ENCODE data around the gene CA10.

Gene CA10

DNA sequence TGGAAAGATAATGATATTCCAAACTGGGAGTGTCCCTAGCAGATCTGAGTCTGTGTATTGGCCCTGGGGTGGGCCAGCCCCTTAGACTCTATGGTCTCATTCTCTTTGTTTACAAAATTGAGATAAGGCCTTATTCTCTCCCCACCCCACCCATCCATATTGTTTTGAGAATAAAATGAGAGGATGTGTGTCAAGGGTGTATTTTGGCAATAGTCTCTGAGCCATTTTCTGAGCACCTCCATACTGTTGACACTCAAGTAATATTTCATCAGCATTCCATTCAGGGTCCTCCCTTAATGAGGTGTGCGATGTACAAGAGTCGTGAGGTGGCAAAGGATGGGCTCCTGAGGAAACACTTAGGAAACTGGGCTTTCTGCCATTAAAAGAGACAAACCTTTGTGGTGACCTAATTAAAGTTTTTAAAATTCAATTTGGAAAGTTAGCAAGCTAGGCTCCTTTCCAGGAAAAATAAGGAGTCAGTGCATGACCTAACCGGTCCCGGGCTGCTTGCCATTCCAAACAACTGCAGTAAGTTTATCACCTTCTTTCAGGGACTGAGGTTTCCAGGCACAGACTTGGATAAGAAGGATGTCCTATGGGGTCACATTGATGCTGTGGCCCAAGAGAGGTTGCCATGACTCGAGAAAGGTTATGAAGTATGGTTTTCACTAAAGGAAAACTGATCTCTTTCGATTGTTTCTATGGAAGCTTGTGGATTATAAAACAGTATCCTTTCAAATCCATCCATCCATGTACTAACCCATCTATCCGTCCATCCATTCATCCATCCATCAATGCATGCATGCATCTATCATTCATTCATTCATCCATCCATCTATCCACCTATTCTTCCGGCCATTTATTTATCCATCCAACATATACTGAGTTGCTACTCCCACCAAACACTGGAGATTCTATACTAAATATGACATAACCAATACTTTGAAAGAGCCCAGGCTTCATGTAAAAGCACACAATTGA, 454.9 kb downstream of the CA10 start:
- Histone ChIP-seq H3K4me1 (ENCODE audit: control insufficient read depth, insufficient read depth, low read length) (no peaks in the 10 kb centered on the region), H3K9ac (ENCODE audit: low read depth, low read length) (no peak overlapping the region), H3K9me3 (ENCODE audit: control insufficient read depth, insufficient read depth, low read length) (no peaks in the 10 kb centered on the region), H3K27me3 (ENCODE audit: control insufficient read depth, insufficient read depth, low read length) (no peaks in the 10 kb centered on the region), H3K4me3 (ENCODE audit: low read depth, low read length) (no peak overlapping the region), H3K36me3 (ENCODE audit: control insufficient read depth, insufficient read depth, low read length) (no peaks in the 10 kb centered on the region)

DNA sequence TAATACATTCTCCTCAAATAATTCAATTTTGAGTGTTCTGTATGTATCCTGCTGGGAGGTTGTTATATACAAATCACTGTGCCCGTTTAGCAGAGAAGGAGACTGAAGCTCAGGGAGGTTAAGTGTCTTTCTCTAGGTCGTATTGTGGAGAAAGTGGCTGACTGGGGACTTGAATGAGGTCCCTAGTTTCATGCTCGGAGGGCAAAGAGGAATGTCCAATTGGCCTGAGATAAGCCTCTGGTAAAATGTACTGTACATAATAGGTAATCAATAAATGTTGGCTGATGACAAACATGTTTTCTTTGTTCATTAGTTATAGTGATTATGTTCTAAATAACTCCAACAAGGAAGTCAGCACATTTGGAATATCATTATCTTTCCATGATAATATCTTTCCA, 455.6 kb downstream of the CA10 start:
- H3K36me3 ChIP-seq (ENCODE audit: control insufficient read depth, insufficient read depth, low read length): no peaks in the 10 kb centered on the region

DNA sequence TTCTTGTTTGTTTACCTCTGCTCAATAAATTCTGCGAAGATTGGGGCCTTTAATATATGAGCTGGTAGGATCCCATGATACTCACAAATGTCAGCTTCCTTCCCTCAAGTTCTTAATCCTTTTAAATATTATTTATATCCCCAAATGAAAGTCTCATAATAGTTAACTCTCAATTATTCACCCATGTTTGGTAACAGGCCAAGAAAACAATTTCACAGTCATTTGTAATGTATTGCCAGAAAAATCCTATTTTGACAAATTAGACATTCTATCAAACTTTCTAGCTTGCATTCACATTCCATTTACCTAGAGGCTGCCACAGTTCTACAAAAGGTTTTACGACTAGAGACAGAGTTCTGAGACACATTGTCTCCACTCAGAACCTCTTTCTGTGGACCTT, 457.0 kb downstream of the CA10 start:
- Histone ChIP-seq H3K4me3 (ENCODE audit: low read depth, low read length) (no peak overlapping the region), H3K9ac (ENCODE audit: low read depth, low read length) (no peak overlapping the region), H3K4me1 (ENCODE audit: control insufficient read depth, insufficient read depth, low read length) (no peaks in the 10 kb centered on the region), H3K9me3 (ENCODE audit: control insufficient read depth, insufficient read depth, low read length) (no peaks in the 10 kb centered on the region), H3K36me3 (ENCODE audit: control insufficient read depth, insufficient read depth, low read length) (no peaks in the 10 kb centered on the region), H3K27me3 (ENCODE audit: control insufficient read depth, insufficient read depth, low read length) (no peaks in the 10 kb centered on the region)

More for the DNA sequence above, 455.6 kb downstream of the CA10 start:
- H3K4me3 ChIP-seq (ENCODE audit: low read depth, low read length): no peak overlapping the region
- H3K9ac ChIP-seq (ENCODE audit: low read depth, low read length): no peak overlapping the region
- H3K27me3 ChIP-seq (ENCODE audit: control insufficient read depth, insufficient read depth, low read length): no peaks in the 10 kb centered on the region
- H3K9me3 ChIP-seq (ENCODE audit: control insufficient read depth, insufficient read depth, low read length): no peaks in the 10 kb centered on the region
- no peaks in the 10 kb centered on the region for H3K4me1 ChIP-seq (ENCODE audit: control insufficient read depth, insufficient read depth, low read length)

DNA sequence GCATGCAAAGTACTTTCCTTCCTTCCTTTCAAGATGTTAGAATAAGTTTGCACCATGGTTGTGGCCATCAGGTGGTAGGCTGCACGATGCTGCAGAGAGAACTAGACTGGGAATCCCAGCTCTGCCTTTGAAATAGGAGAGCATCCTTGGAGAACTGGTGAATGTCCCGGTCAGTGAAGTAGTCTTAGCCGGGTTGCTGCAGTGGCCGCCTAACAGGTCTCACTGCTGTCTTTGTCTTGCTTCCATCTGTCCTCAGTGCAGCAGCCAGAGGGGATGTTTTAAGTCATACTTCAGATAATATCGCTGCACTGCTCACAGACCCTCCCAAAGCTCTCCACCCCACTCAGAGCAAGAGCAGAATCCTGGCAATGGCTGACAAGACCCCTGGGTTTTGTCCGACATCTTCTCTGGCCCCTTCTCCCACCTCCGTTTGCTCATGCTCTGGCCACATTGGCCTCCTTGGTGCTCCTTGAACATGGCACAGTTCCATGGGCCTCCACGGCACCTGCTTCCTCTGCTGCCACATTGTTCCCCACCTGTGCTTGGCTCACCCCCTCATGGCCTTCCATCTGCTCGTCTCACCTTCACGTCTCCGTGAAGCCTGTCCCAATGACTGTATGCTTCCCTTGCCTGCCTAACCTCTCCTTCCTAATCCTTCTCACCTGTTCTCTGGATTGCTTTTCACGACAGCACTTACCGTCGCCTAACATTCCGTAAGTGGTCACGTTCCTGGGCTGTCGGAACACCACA, 458.3 kb downstream of the CA10 start:
- no peaks in the 10 kb centered on the region for H3K27me3 ChIP-seq (ENCODE audit: control insufficient read depth, insufficient read depth, low read length)
- no peaks in the 10 kb centered on the region for H3K9me3 ChIP-seq (ENCODE audit: control insufficient read depth, insufficient read depth, low read length)
- H3K4me1 ChIP-seq (ENCODE audit: control insufficient read depth, insufficient read depth, low read length): no peaks in the 10 kb centered on the region
- no peak overlapping the region for H3K4me3 ChIP-seq (ENCODE audit: low read depth, low read length)
- H3K36me3 ChIP-seq (ENCODE audit: control insufficient read depth, insufficient read depth, low read length): no peaks in the 10 kb centered on the region
- H3K9ac ChIP-seq (ENCODE audit: low read depth, low read length): no peak overlapping the region

DNA sequence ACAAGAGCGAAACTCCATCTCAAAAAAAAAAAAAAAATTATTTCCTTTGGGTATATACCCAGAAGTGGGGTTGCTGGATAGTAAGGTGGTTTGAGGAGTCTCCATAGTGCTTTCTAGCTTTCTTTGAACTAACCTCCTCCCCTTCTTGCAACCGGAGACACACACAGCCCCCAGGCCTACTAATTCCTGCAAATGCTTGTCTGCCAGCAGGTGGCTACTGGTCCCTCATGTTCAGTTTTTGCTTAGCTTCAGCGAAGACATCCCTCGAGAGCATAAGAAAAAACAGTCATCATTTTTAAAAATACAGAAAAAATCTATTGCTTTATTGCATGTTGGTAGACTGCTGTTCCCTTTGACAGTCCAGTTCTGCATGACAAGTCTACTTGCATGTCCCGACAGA, 459.2 kb downstream of the CA10 start:
- H3K27me3 ChIP-seq (ENCODE audit: control insufficient read depth, insufficient read depth, low read length): no peaks in the 10 kb centered on the region

DNA sequence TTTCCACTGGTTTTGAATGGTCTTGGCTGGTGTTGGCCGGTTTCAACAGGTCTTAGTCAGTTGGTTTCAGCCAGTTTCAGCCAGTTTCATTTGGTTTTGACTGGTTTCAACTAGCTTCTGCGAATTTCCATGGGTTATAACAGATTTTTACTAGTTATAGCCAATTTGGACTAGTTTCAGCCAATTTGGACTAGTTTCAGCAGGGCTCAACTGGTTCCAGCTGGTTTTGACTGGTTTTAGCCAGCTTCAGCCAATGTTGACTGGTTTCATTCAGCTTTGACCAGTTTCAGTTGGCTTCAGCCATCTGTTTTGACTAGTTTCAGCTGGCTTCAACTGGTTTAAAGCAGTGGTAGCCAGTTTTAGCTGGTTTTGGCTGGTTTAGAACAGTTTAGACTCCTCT, 465.6 kb downstream of the CA10 start:
- Histone ChIP-seq H3K9ac (ENCODE audit: low read depth, low read length) (no peak overlapping the region), H3K27me3 (ENCODE audit: control insufficient read depth, insufficient read depth, low read length) (no peaks in the 10 kb centered on the region), H3K9me3 (ENCODE audit: control insufficient read depth, insufficient read depth, low read length) (no peaks in the 10 kb centered on the region), H3K4me3 (ENCODE audit: low read depth, low read length) (no peak overlapping the region), H3K4me1 (ENCODE audit: control insufficient read depth, insufficient read depth, low read length) (no peaks in the 10 kb centered on the region), H3K36me3 (ENCODE audit: control insufficient read depth, insufficient read depth, low read length) (no peaks in the 10 kb centered on the region)

More for the DNA sequence above, 459.2 kb downstream of the CA10 start:
- H3K9ac ChIP-seq (ENCODE audit: low read depth, low read length): no peak overlapping the region
- no peaks in the 10 kb centered on the region for H3K4me1 ChIP-seq (ENCODE audit: control insufficient read depth, insufficient read depth, low read length)
- no peaks in the 10 kb centered on the region for H3K36me3 ChIP-seq (ENCODE audit: control insufficient read depth, insufficient read depth, low read length)
- H3K4me3 ChIP-seq (ENCODE audit: low read depth, low read length): no peak overlapping the region
- H3K9me3 ChIP-seq (ENCODE audit: control insufficient read depth, insufficient read depth, low read length): no peaks in the 10 kb centered on the region

DNA sequence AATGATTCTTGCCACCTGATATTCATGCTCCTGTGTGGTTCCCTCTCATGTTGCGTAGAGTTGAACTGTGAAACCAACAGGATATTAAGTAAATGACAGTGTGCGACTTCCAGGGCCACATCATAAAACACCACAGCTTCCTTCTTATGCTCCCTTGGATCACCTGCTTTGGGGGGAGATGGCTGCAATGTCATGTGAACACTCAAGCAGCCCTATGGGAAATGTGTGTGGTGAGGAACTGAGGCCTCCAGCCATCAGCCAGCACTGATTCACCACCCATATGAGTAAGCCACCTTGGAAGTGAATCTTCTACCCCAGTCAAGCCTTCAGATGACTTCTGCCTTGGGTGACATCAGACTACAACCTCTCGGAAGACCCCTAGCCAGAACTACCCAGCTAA, 470.6 kb downstream of the CA10 start:
- Histone ChIP-seq H3K9me3 (ENCODE audit: control insufficient read depth, insufficient read depth, low read length) (no peaks in the 10 kb centered on the region), H3K4me3 (ENCODE audit: low read depth, low read length) (no peak overlapping the region), H3K9ac (ENCODE audit: low read depth, low read length) (no peak overlapping the region), H3K27me3 (ENCODE audit: control insufficient read depth, insufficient read depth, low read length) (no peaks in the 10 kb centered on the region), H3K4me1 (ENCODE audit: control insufficient read depth, insufficient read depth, low read length) (peaks cover 2% of the 10 kb centered on the region), H3K36me3 (ENCODE audit: control insufficient read depth, insufficient read depth, low read length) (no peaks in the 10 kb centered on the region)

DNA sequence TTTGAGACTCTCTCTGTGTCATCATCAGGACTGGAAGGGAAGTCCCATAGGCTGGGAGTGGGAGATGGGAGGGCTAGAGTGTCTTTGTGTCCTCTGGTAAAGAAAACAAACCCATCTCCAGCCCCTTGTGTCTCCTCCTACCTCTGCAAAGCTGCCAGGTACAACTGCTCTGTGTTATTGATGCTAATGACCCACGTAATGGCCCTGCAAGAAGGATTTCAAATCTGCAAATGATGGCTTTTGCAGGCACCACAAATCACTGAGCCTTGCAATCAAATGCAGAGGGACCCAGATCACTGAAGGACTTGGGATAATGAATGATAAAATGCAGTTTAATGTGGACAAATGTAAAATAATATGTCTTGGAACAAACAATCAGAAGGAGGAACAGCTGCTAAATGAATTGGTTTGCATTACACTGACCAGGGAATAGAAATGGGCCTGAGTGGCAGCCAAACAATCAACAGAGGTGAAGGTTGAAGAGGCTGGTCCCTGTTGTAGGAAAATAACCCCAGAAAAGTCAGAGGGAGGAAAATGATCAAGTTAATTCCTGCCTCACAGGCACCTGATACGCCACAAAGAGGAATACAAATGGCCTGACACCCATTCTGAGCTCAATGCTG, 473.1 kb downstream of the CA10 start:
- Histone ChIP-seq H3K9me3 (ENCODE audit: control insufficient read depth, insufficient read depth, low read length) (no peaks in the 10 kb centered on the region), H3K9ac (ENCODE audit: low read depth, low read length) (no peak overlapping the region), H3K36me3 (ENCODE audit: control insufficient read depth, insufficient read depth, low read length) (no peaks in the 10 kb centered on the region), H3K4me3 (ENCODE audit: low read depth, low read length) (no peak overlapping the region), H3K4me1 (ENCODE audit: control insufficient read depth, insufficient read depth, low read length) (peaks cover 2% of the 10 kb centered on the region), H3K27me3 (ENCODE audit: control insufficient read depth, insufficient read depth, low read length) (no peaks in the 10 kb centered on the region)

DNA sequence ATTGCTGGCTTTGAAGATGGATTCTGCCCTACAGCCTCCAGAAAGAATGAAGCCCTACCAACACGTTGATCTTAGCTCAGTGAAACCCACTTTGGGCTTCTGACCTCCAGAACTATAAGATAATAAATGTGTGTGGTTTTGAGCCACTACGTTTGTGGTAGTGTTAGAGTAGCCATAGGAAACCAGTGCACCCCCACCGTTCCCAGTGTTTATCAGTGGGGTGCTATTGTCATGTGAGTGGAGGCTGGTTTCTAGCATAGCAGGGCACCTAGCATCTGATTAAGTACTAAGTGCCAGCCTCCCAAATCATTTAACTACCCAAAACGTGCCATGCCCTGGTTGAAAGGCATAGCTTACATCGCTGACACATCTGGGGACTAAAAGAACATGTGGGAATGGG, 474.3 kb downstream of the CA10 start:
- Histone ChIP-seq H3K27me3 (ENCODE audit: control insufficient read depth, insufficient read depth, low read length) (no peaks in the 10 kb centered on the region), H3K9ac (ENCODE audit: low read depth, low read length) (no peak overlapping the region), H3K4me3 (ENCODE audit: low read depth, low read length) (no peak overlapping the region), H3K4me1 (ENCODE audit: control insufficient read depth, insufficient read depth, low read length) (peaks cover 2% of the 10 kb centered on the region), H3K9me3 (ENCODE audit: control insufficient read depth, insufficient read depth, low read length) (no peaks in the 10 kb centered on the region), H3K36me3 (ENCODE audit: control insufficient read depth, insufficient read depth, low read length) (no peaks in the 10 kb centered on the region)

DNA sequence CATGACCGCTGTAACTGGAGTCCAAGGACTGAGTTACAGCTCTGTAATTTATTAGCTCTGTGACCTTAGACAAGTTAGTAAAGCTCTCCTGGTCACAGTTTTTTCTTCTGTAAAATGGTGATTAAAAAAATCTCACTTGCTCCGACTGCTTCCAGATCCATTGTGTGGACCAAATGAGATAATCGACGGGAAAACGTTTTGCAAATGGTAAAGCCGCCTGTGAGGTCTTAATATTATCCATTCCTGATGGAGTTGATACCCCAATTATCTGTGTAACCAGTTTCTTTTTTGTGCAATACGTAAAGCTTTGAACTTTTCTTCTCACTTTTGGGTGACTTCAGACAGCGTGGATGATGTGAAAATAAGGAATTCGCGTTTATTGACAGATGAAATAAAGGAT, 475.2 kb downstream of the CA10 start:
- no peaks in the 10 kb centered on the region for H3K9me3 ChIP-seq (ENCODE audit: control insufficient read depth, insufficient read depth, low read length)
- no peaks in the 10 kb centered on the region for H3K36me3 ChIP-seq (ENCODE audit: control insufficient read depth, insufficient read depth, low read length)
- H3K27me3 ChIP-seq (ENCODE audit: control insufficient read depth, insufficient read depth, low read length): no peaks in the 10 kb centered on the region
- H3K9ac ChIP-seq (ENCODE audit: low read depth, low read length): no peak overlapping the region
- peaks cover 2% of the 10 kb centered on the region for H3K4me1 ChIP-seq (ENCODE audit: control insufficient read depth, insufficient read depth, low read length)
- no peak overlapping the region for H3K4me3 ChIP-seq (ENCODE audit: low read depth, low read length)

DNA sequence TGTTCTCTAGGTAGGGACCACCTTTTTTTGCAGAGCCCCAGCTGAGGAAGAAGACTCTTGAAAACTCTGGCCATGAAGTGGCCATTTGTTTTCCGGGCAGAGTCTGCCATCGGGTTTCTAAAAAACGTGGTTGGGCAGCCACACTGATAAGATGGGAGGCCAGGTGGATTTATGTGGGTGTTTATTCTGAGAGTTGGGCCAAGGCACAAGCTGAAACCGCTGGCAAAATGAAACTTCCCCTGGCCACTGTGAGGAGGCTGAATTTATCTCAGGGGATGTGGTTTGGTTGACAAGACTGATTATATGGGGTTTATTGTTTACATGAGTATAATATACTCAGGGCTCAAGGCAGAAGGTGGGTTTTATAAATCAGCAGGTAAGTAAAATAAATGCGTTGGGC, 476.4 kb downstream of the CA10 start:
- H3K27me3 ChIP-seq (ENCODE audit: control insufficient read depth, insufficient read depth, low read length): no peaks in the 10 kb centered on the region
- H3K4me3 ChIP-seq (ENCODE audit: low read depth, low read length): no peak overlapping the region
- no peak overlapping the region for H3K9ac ChIP-seq (ENCODE audit: low read depth, low read length)
- no peaks in the 10 kb centered on the region for H3K9me3 ChIP-seq (ENCODE audit: control insufficient read depth, insufficient read depth, low read length)
- H3K36me3 ChIP-seq (ENCODE audit: control insufficient read depth, insufficient read depth, low read length): no peaks in the 10 kb centered on the region
- H3K4me1 ChIP-seq (ENCODE audit: control insufficient read depth, insufficient read depth, low read length): peaks cover 2% of the 10 kb centered on the region

All from iPS-15b (cell line).